Adipose tissue (tissue), 3 donors: ENCODE measurements around the gene ITGB5. TPM values are rescaled to one million over a fixed set of nuclear protein-coding genes. Genes with fewer than 3 reads are reported as not detected.

Experiments used
- H3K27ac ChIP-seq: one replicate; pipeline ENCODE4 v1.5.1; 2013; ENCODE audit warnings: low read depth, low read length
- WGBS, 3 donors: extraction: QIAGEN DNeasy Blood & Tissue Kit; methylation state at CpG; one replicate each; pipeline ENCODE4 v1.1.7; 2013; 5-methylcytosine and 5-hydroxymethylcytosine counted together
- polyA plus RNA-seq, 3 donors: library from polyadenylated mRNA; stranded (reverse); fragments of 200-250 nt; gene quantifications; one replicate each; pipeline ENCODE4 v1.2.3, GENCODE V29; 2013
- donor health status: healthy with polysubstance abuse.
- donor health status: Bipolar disorder and iron deficiency.
- donor health status: healthy.

The ITGB5 gene
- polyA plus RNA-seq, 3 donors: 17.1 to 83.8 (median 50.0) TPM

DNA sequence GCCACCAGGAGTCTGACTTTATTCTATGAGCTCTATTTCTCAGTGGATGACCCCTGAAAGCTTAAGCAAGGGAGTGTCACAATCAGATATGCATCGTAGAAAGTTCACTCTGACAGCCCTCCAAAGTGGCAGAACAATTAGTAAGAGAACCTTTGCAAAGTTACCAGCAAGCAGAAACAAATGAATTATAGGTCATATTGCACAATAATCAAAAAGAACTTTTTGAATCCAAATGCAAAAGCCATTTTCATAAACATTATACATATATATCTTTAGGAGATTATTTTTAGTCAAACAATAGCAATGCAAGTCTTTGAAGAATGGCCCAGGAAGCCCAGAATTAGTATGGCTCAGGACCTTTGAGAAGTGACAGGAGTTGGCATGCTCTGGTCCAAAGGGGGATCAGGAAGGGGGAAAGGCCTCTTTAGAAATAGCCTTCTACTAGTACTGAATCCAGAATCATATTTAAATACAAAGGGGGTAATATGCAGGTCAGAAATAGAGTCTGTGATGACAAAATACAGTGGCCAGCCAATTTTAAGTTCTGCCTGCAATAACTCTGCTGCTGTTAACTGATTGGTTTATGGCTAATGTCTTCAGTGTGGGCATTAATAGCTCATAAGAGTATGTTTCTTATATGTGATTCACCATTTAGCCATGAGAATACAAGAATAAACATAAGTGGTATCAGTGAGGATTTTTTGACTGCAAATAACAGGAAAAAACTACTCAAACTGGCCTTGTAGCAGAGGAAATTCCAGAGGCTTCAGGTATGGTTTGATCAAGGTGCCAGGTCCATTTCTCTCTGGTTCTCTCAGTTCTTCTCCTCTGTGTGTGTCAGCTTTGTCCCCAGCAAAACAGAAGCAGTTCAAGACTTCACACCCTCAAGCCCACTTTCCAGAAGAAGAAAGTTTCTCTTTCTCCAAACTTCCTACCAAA lies 17.0 kb upstream of the ITGB5 start:
- H3K27ac ChIP-seq: no peak overlapping the region
- WGBS, 3 donors: 81 to 83% (median 83%) methylated on average over 1 of the region's 1 CpG

DNA sequence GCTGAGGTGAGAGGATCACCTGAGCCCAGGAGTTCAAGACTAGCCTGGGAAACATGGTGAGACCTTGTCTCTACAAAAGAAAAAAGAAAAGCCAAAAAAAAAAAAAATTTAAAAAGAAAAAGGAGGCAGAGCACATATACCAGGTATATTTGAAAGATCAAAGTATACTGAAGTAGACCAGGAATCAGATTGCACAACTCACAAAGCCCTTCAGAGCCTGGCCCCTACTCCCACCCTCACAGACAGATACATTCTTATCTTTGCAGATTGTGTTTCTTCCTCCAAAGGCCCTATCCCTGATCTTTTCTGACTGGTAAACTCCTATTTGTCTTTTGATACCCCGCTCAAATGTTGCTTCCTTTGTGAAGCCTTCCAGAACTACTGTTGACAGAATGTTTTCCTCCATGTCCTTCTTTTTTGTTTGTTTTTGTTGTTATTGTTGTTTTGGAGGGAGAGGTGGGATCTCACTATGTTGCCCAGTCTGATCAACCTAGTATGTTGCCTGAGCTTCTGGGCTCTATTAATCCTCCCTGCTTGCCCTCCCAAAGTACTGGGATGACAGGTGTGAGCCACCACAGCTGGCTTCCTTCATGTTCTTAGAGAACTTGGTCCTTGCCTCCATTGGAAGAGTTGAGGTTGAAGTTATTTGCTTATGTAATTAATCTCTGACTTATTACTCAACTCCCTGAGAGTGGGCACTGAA lies 9.8 kb upstream of the ITGB5 start:
- 92 to 98% (median 96%) methylated on average over 1 of the region's 1 CpG for WGBS, 3 donors
- no peak overlapping the region for H3K27ac ChIP-seq

GRCh38 chr3:124895756-124896155 lies 8.6 kb upstream of the ITGB5 start:
- WGBS, 3 donors: 87 to 94% (median 91%) methylated on average over 7 of the region's 7 CpGs
- H3K27ac ChIP-seq: no peak overlapping the region

GRCh38 chr3:124893526-124893925 lies 6.4 kb upstream of the ITGB5 start:
- no peak overlapping the region for H3K27ac ChIP-seq
- WGBS, 3 donors: 69 to 77% (median 73%) methylated on average over 2 of the region's 2 CpGs

DNA sequence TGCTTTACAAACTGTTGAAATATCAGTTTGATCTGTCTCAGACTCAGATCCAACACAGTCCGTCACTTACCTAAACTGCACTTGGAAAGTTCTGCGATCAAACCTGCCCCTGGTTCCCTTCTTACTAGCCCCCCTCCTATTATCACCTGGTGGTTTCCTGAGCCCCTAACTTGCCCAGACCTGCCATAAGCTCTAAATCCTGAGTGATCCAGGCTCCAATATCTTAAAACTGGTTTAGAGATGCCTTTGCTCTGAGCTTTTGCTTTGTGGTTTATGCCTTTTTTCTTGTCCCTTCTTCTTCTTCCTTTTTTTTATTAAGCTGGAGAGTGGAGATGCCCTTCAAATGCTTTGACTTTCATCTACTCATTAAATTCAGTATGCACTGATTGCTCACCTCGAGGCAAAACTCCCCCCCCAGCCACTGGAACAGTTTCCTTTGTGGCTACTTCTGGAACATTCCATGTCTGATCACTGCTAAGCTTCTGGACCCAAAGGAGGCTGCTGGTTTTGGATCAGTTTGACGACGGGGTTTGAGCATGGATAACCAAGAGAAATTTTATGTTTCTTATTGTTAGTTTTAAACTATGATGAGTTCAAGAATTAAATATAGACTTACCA lies 3.5 kb upstream of the ITGB5 start:
- 77 to 88% (median 86%) methylated on average over 5 of the region's 5 CpGs for WGBS, 3 donors
- no peak overlapping the region for H3K27ac ChIP-seq

DNA sequence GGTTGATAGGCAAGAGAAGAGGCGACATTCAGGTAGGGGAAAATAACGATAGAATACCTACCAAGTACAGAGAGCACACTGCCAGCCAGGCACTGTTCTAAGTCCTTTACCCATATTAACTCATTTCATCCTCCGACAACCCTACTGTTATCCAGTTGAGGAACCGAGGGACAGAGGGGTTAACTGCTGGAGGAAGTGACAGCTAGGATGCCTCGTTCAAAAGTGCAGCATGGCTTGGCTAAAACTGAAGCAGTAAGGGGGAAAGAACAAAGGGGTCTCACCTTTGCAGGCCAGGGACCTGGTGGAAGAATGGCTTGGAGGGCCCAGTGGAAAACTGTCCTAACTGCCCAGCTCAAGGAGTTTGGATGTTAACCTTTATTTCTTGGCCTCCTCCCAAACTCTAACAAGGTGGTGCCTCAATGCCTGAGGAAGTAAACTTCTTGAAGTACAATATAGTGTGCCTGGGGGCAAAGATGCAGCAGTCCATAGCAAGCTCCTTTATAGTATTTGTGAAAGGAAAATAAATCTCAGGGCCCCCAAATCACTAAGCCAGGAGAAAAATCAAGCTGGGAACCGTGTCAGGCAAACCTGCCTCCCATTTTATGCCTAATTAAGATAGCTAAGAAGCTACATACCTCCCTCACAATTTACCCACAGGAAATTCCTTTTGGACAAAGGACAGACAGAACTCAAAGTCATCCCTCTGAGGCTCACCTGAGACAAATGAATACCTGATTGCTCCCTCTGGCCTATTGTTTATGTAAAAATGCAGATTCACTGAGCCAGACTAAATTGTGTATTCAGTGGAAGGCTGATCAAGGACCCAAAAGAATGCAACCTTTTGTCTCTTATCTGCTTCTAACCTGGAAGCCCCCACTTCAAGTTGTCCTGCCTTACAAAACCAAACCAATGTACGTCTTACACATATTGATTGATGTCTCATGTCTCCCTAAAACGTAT lies 1.6 kb upstream of the ITGB5 start:
- 72 to 81% (median 73%) methylated on average over 8 of the region's 8 CpGs for WGBS, 3 donors
- no peak overlapping the region for H3K27ac ChIP-seq

- H3K27ac ChIP-seq: no peak overlapping the region
- WGBS, 3 donors: 89 to 95% (median 90%) methylated on average over 10 to 11 of the region's 11 CpGs
Measured at GRCh38 chr3:124887932-124888298, 750 bp upstream of the ITGB5 start.

DNA sequence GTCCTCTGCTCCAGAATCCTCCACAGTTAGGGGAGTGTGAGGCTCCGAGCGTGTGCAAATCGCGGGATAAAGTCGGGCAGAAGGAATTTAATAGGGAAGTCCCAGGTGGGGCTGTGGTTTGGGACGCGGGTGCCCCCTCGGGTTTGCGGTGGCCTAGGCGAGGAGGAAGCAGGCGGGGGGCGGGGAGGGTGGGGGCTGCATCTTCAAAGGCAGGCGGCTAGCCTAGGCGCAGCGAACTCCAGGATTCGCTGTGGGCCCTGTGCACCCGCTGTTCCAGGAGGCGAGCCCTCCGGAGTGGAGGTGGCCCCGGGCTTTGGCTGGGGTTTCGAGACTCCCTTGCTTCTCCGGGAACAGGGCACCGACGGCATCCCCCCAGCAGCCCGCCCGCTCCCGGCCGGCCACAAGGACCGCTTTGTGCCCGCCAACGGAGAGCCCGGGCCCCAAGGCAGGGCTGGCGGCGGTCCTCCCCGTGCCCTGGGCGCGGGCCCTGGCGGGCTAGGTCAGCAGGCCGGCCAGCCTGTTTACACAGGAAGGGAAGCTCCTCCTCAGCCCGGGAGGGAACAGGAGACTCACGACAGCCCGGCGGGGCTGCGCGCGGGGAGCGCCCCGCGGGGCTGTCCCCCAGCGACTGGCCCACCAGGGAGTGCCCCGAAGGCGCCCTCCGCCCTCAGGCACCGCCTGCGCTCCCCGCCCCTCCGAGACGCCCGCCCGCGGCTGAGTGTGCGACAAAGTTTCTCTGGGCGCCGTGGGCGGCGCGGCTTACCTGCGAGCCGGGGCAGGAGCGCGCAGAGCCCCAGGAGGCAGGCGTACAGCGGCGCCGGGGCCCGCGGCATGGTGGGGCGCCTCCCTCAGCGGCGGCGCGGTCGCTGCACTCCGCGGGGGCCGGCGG lies 753 bp downstream of the ITGB5 start:
- no peak overlapping the region for H3K27ac ChIP-seq
- WGBS, 3 donors: 1% methylated on average over 49 to 87 of the region's 87 CpGs

GRCh38 chr3:124885466-124886167 lies 1.5 kb downstream of the ITGB5 start:
- 24 to 38% (median 32%) methylated on average over 17 of the region's 17 CpGs for WGBS, 3 donors
- H3K27ac ChIP-seq: no peak overlapping the region

DNA sequence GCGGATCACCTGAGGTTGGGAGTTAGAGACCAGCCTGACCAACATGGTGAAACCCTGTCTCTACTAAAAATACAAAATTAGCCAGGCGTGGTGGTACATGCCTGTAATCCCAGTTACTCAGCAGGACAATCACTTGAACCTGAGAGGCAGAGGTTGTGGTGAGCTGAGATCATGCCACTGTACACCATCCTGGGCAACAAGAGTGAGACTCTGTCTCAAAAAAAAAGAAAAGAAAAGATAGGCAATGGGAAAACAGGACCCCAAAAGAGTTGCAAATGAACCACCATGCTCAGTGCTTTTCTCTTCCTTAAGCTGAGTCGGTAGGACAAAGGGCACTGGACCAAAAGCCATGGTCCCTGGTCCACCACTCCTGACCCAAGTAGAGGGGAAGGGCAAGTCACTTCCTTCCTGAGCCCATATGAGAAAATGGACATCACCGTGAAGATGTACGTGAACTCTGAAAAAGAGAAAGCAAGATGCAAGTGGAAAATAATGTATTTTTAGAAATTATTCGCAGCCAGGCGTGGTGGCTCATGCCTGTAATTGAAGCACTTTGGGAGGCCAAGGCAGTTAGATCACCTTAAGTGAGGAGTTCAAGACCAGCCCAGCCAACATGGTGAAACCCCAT lies 2.6 kb downstream of the ITGB5 start:
- WGBS, 3 donors: 63 to 80% (median 75%) methylated on average over 7 of the region's 7 CpGs
- no peak overlapping the region for H3K27ac ChIP-seq

GRCh38 chr3:124883766-124884473 lies 3.2 kb downstream of the ITGB5 start:
- H3K27ac ChIP-seq: no peak overlapping the region
- WGBS, 3 donors: 74 to 83% (median 78%) methylated on average over 7 of the region's 7 CpGs

GRCh38 chr3:124882816-124883747 lies 4.1 kb downstream of the ITGB5 start:
- no peak overlapping the region for H3K27ac ChIP-seq
- 76 to 90% (median 86%) methylated on average over 13 of the region's 13 CpGs for WGBS, 3 donors

GRCh38 chr3:124881976-124882697 lies 5.0 kb downstream of the ITGB5 start:
- 83 to 91% (median 88%) methylated on average over 11 of the region's 11 CpGs for WGBS, 3 donors
- no peak overlapping the region for H3K27ac ChIP-seq

- no peak overlapping the region for H3K27ac ChIP-seq
Measured at GRCh38 chr3:124879337-124879680, 7.9 kb downstream of the ITGB5 start.
